Body of pancreas (tissue), 4 donors: ENCODE data around the gene ADAMTS2. TPM values are rescaled to one million over a fixed set of nuclear protein-coding genes. Genes with fewer than 3 reads are reported as not detected.

Source experiments
- ATAC-seq: fragments of 150-250 bp; one replicate; pipeline ENCODE4 v1.9.1; 2016
- DNase-seq, 4 donors: peaks; one replicate each; pipeline ENCODE4 v3.0.0-alpha.2; 2019
- H3K27ac ChIP-seq, 4 donors: fragments of 200-600 bp; sonication (generic); 1 replicate in 3 of 4; 2 replicates in 1 of 4; pipeline versions ENCODE4 v1.5.1 to v1.6.1; 2016 to 2019; ENCODE audit warnings: mild to moderate bottlenecking in 1 of 4, mixed read lengths in 1 of 4, moderate library complexity in 1 of 4
- H3K27me3 ChIP-seq, 2 donors: fragments of 200-600 bp; sonication (generic); one replicate each; pipeline ENCODE4 v1.6.0; 2016; ENCODE audit warnings: mild to moderate bottlenecking in 1 of 2
- H3K36me3 ChIP-seq, 2 donors: fragments of 200-600 bp; sonication (generic); replicated peaks in 1 of 2; 2 replicates each; pipeline ENCODE4 v1.5.1; 2016; ENCODE audit warnings: low read depth in 2 of 2; ENCODE audit not compliant: insufficient read depth in 1 of 2
- H3K4me1 ChIP-seq: fragments of 200-600 bp; sonication (generic); one replicate; pipeline ENCODE4 v1.6.0; 2016
- H3K4me3 ChIP-seq, 2 donors: fragments of 200-600 bp; sonication (generic); 1 replicate in 1 of 2; 2 replicates in 1 of 2; pipeline ENCODE4 v1.5.1; 2016 to 2019
- H3K9me3 ChIP-seq, 3 donors: fragments of 200-600 bp; sonication (generic); 1 replicate in 2 of 3; 2 replicates in 1 of 3; pipeline ENCODE4 v1.5.1; 2016
- CTCF ChIP-seq, 7 experiments: fragments of 450-650 bp in 4 of 7; fragments of 200-600 bp in 3 of 7; sonication (generic) in 3 of 7; IDR thresholded peaks; one replicate each; pipeline ENCODE4 v1.5.1; 2016 to 2019; ENCODE audit warnings: antibody characterized with exemption in 7 of 7
- POLR2A ChIP-seq, 3 donors: fragments of 450-650 bp; IDR thresholded peaks; one replicate each; pipeline ENCODE4 v1.6.1; 2016; ENCODE audit warnings: antibody characterized with exemption in 3 of 3, mild to moderate bottlenecking in 2 of 3
- WGBS, 2 donors: methylation state at CpG; one replicate each; pipeline ENCODE4 v1.1.5; 2017; 5-methylcytosine and 5-hydroxymethylcytosine counted together
- intact Hi-C: fragments of 100-400 bp; cut with DNase I; formaldehyde crosslinking; loops from one replicate; pipeline ENCODE4 v1.15.1; 2023
- total RNA-seq, 2 donors: library from RNA; depleted of rRNA; stranded (reverse); fragments of >200 nt; gene quantifications; one replicate each; pipeline ENCODE4 v1.1.0, GENCODE V29; 2016

Gene ADAMTS2
- total RNA-seq, 2 donors from 2014 or later, result 9.1 to 19.1 TPM

GRCh38 chr5:179264053-179264782 is 81.0 kb downstream of the ADAMTS2 start:
- intact Hi-C loops, result no loop called here
- Histone ChIP-seq H3K4me1 (peaks cover 6% of the 10 kb centered on the region), H3K9me3 (no peaks in the 10 kb centered on the region), H3K4me3 (no peak overlapping the region), H3K27me3 (no peaks in the 10 kb centered on the region), H3K36me3 (no peaks in the 10 kb centered on the region), H3K27ac (no peak overlapping the region)
- ATAC-seq (no peak), DNase-seq (peak in 1 of 4 donors; percentile 5)
- WGBS, 2 donors, result 45 to 60% methylated on average over 10 to 12 of the region's 13 CpGs
- TF ChIP-seq POLR2A (IDR thresholded peaks at IDR 0.05), result no peak
- TF ChIP-seq CTCF (IDR thresholded peaks at IDR 0.05), result no peak

GRCh38 chr5:179263391-179264052 is 81.7 kb downstream of the ADAMTS2 start:
- no peak for ATAC-seq
- peak in 1 of 4 donors; percentile 2 for DNase-seq
- H3K27me3 ChIP-seq, result no peaks in the 10 kb centered on the region
- H3K4me1 ChIP-seq, result peaks cover 6% of the 10 kb centered on the region
- TF ChIP-seq CTCF (IDR thresholded peaks at IDR 0.05) (no peak), POLR2A (IDR thresholded peaks at IDR 0.05) (no peak)
- no peak overlapping the region for H3K4me3 ChIP-seq
- no peaks in the 10 kb centered on the region for H3K36me3 ChIP-seq
- intact Hi-C loops, result no loop called here
- H3K27ac ChIP-seq, result no peak overlapping the region
- WGBS, 2 donors, result 63% methylated on average over 15 to 23 of the region's 23 CpGs
- no peaks in the 10 kb centered on the region for H3K9me3 ChIP-seq

- ATAC-seq, result no peak
- intact Hi-C loops, result no loop called here
- DNase-seq, result peak in 1 of 4 donors; percentile 6
- Histone ChIP-seq H3K4me3 (no peak overlapping the region), H3K27me3 (no peaks in the 10 kb centered on the region), H3K36me3 (no peaks in the 10 kb centered on the region), H3K27ac (no peak overlapping the region), H3K9me3 (no peaks in the 10 kb centered on the region), H3K4me1 (peaks cover 6% of the 10 kb centered on the region)
- TF ChIP-seq POLR2A (IDR thresholded peaks at IDR 0.05), result no peak
- TF ChIP-seq CTCF (IDR thresholded peaks at IDR 0.05), result no peak
- WGBS, 2 donors, result 66 to 68% methylated on average over 28 to 30 of the region's 30 CpGs
Measured at GRCh38 chr5:179262126-179262920, 82.9 kb downstream of the ADAMTS2 start.

- H3K27me3 ChIP-seq, result no peaks in the 10 kb centered on the region
- no peak for ATAC-seq
- peaks cover 6% of the 10 kb centered on the region for H3K4me1 ChIP-seq
- H3K4me3 ChIP-seq, result no peak overlapping the region
- intact Hi-C loops, result no loop called here
- no peaks in the 10 kb centered on the region for H3K9me3 ChIP-seq
- 28 to 32% methylated on average over 11 to 20 of the region's 21 CpGs for WGBS, 2 donors
- peak in 2 of 4 donors; percentile 8 to 9 for DNase-seq
- no peak overlapping the region for H3K27ac ChIP-seq
- TF ChIP-seq CTCF (IDR thresholded peaks at IDR 0.05) (peak in 1 of 7 experiments; percentile 5), POLR2A (IDR thresholded peaks at IDR 0.05) (no peak)
- no peaks in the 10 kb centered on the region for H3K36me3 ChIP-seq
Measured at GRCh38 chr5:179261301-179262125, 83.7 kb downstream of the ADAMTS2 start.
